ENCODE data around the gene ZNF48. TPM values are rescaled to one million over a fixed set of nuclear protein-coding genes. Genes with fewer than 3 reads are reported as not detected.

The ZNF48 gene
- total RNA-seq, 1 experiment from 2014 or later, result 12.4 TPM

GRCh38 chr16:30371248-30371816 lies 23.9 kb upstream of the ZNF48 start:
- peak overlapping the region; percentile 89 for H3K27ac Mint-ChIP-seq (ENCODE audit: low read depth, unreplicated experiment)
- TF ChIP-seq, protein P1, sequence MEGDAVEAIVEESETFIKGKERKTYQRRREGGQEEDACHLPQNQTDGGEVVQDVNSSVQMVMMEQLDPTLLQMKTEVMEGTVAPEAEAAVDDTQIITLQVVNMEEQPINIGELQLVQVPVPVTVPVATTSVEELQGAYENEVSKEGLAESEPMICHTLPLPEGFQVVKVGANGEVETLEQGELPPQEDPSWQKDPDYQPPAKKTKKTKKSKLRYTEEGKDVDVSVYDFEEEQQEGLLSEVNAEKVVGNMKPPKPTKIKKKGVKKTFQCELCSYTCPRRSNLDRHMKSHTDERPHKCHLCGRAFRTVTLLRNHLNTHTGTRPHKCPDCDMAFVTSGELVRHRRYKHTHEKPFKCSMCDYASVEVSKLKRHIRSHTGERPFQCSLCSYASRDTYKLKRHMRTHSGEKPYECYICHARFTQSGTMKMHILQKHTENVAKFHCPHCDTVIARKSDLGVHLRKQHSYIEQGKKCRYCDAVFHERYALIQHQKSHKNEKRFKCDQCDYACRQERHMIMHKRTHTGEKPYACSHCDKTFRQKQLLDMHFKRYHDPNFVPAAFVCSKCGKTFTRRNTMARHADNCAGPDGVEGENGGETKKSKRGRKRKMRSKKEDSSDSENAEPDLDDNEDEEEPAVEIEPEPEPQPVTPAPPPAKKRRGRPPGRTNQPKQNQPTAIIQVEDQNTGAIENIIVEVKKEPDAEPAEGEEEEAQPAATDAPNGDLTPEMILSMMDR (IDR thresholded peaks at IDR 0.05; ENCODE audit: unreplicated experiment), result no peak
- H3K27me3 Mint-ChIP-seq (ENCODE audit: insufficient read depth, unreplicated experiment), result no peaks in the 10 kb centered on the region
- no peaks in the 10 kb centered on the region for H3K36me3 Mint-ChIP-seq (ENCODE audit: insufficient read depth, unreplicated experiment)
- intact Hi-C loops (cut with micrococcal nuclease), result no loop called here
- peak overlapping the region; percentile 78 for H3K4me3 Mint-ChIP-seq (ENCODE audit: unreplicated experiment)
- H3K4me1 Mint-ChIP-seq (ENCODE audit: insufficient read depth, unreplicated experiment), result peaks cover 43% of the 10 kb centered on the region
- no TSS peak for BruUV-seq (replicated peaks)
- no peaks in the 10 kb centered on the region for H3K9me3 Mint-ChIP-seq (ENCODE audit: unreplicated experiment)
- CTCF ChIA-PET, result interaction anchor here (0.5 to 1.6 kb wide), 5 partner anchors 15 to 257 kb away, joined by 3 to 11 read pairs (median 5); partner anchors contain the start of gene ZNF48
- POLR2A ChIA-PET, result interaction anchor here (0.6 to 9.6 kb wide), 21 partner anchors 15 to 1524 kb away, joined by 3 to 132 read pairs (median 3); partner anchors contain the start of genes ALDOA, CD2BP2, DCTPP1 and PRR14
- DNase-seq (ENCODE audit: unreplicated experiment), result no peak

DNA sequence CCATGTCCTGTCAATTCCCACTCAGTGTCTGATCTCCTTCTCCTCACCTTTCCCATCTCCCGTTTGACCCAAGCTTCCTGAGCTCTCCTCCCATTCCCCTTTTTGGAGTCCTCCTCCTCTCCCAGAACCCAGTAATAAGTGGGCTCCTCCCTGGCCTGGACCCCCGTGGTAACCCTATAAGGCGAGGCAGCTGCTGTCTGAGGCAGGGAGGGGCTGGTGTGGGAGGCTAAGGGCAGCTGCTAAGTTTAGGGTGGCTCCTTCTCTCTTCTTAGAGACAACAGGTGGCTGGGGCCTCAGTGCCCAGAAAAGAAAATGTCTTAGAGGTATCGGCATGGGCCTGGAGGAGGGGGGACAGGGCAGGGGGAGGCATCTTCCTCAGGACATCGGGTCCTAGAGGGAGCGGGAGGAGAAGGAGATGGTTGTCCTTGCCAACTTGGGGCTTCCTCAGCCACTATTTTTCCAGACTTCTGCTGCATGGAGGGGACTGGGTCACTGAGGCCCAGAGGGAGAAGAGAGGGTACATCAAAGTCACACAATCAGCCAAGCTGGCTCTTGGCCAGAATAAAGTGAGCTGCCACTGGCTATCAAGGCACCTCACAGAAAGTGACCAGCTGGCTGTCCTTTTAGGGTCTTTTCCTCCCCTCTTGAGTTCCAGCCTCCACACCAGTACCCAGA lies 23.0 kb upstream of the ZNF48 start:
- Mint-ChIP-seq H3K4me1 (ENCODE audit: insufficient read depth, unreplicated experiment) (peaks cover 37% of the 10 kb centered on the region), H3K27me3 (ENCODE audit: insufficient read depth, unreplicated experiment) (no peaks in the 10 kb centered on the region), H3K36me3 (ENCODE audit: insufficient read depth, unreplicated experiment) (no peaks in the 10 kb centered on the region), H3K9me3 (ENCODE audit: unreplicated experiment) (no peaks in the 10 kb centered on the region), H3K4me3 (ENCODE audit: unreplicated experiment) (peak overlapping the region; percentile 78), H3K27ac (ENCODE audit: low read depth, unreplicated experiment) (no peak overlapping the region)
- DNase-seq (ENCODE audit: unreplicated experiment), result no peak
- TF ChIP-seq, protein P1 (IDR thresholded peaks at IDR 0.05; ENCODE audit: unreplicated experiment), result no peak
- intact Hi-C loops (cut with micrococcal nuclease), result no loop called here
- ChIA-PET POLR2A (interaction anchor here (0.6 to 9.6 kb wide), 4 partner anchors 15 to 530 kb away, joined by 3 to 132 read pairs (median 8); partner anchors contain the start of genes ALDOA and CD2BP2), CTCF (interaction anchor here (1.1 to 1.6 kb wide), 2 partner anchors 37 to 256 kb away, joined by 4 to 11 read pairs; no protein-coding TSS in a partner anchor)
- no TSS peak for BruUV-seq (replicated peaks)

- no peaks in the 10 kb centered on the region for H3K9me3 Mint-ChIP-seq (ENCODE audit: unreplicated experiment)
- no peaks in the 10 kb centered on the region for H3K36me3 Mint-ChIP-seq (ENCODE audit: insufficient read depth, unreplicated experiment)
- intact Hi-C loops (cut with micrococcal nuclease), result no loop called here
- ChIA-PET POLR2A (no interaction called here), CTCF (interaction anchor here (0.7 kb wide), 1 partner anchor 372 kb away, joined by 4 read pairs; no protein-coding TSS in a partner anchor)
- no TSS peak for BruUV-seq (replicated peaks)
- no peak overlapping the region for H3K27ac Mint-ChIP-seq (ENCODE audit: low read depth, unreplicated experiment)
- H3K27me3 Mint-ChIP-seq (ENCODE audit: insufficient read depth, unreplicated experiment), result no peaks in the 10 kb centered on the region
- TF ChIP-seq, protein P1 (IDR thresholded peaks at IDR 0.05; ENCODE audit: unreplicated experiment), result no peak
- no peak for DNase-seq (ENCODE audit: unreplicated experiment)
- peaks cover 36% of the 10 kb centered on the region for H3K4me1 Mint-ChIP-seq (ENCODE audit: insufficient read depth, unreplicated experiment)
- no peak overlapping the region for H3K4me3 Mint-ChIP-seq (ENCODE audit: unreplicated experiment)
These were observed 22.5 kb upstream of the ZNF48 start for GRCh38 chr16:30372725-30373124.

- no peaks in the 10 kb centered on the region for H3K9me3 Mint-ChIP-seq (ENCODE audit: unreplicated experiment)
- H3K27me3 Mint-ChIP-seq (ENCODE audit: insufficient read depth, unreplicated experiment), result no peaks in the 10 kb centered on the region
- TF ChIP-seq, protein P1 (IDR thresholded peaks at IDR 0.05; ENCODE audit: unreplicated experiment), result no peak
- no peak for DNase-seq (ENCODE audit: unreplicated experiment)
- no TSS peak for BruUV-seq (replicated peaks)
- H3K27ac Mint-ChIP-seq (ENCODE audit: low read depth, unreplicated experiment), result no peak within 1 kb of the TSS
- CTCF ChIA-PET, result interaction anchor here (0.6 to 2.6 kb wide), 2 partner anchors 35 to 210 kb away, joined by 4 to 9 read pairs; no protein-coding TSS in a partner anchor
- no peak within 1 kb of the TSS for H3K4me3 Mint-ChIP-seq (ENCODE audit: unreplicated experiment)
- intact Hi-C loops (cut with micrococcal nuclease), result no loop called here
- POLR2A ChIA-PET, result no interaction called here
- H3K36me3 Mint-ChIP-seq (ENCODE audit: insufficient read depth, unreplicated experiment), result no peaks in the 10 kb centered on the region
- peaks cover 19% of the 10 kb centered on the region for H3K4me1 Mint-ChIP-seq (ENCODE audit: insufficient read depth, unreplicated experiment)
These were observed 20.7 kb upstream of the ZNF48 start, which contains the start of gene MYL11 for GRCh38 chr16:30374538-30374937. Gene MYL11 (plus strand): TSS chr16:30374802. CDS start chr16:30374858, 56 bp downstream.
